ENCODE data around the gene ARNT2.
"Not testable (repeated sequence)": the region's sequence is repeated elsewhere in the genome, so short reads cannot be mapped to it uniquely, and the experiment has no call there.

ARNT2 gene

DNA sequence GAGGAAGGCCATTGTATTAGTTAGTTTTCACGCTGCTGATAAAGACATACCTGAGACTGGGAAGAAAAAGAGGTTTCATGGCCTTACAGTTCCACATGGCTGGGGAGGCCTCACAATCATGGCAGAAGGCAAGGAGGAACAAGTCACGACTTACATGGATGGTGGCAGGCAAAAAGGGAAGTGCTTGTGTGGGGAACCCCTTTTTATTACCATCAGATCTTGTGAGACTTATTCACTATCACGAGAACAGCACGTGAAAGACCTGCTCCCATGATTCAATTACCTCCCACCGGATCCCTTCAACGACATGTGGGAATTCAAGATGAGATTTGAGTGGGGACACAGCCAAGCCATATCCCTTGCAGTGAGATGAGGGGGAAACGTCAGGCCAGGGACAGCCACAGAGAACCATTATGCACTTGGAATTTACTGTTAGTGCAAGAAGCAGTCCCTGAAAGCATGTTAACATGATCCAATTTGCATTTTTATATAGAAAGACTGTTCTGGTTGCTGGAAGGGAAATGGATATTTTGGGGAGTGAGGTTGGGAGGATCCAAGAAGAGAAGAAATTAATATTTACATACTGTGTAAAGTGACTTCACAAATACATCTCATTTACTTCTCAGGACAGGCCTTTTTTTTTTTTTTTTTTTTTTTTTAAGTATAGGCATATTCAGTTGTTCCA lies 87.1 kb downstream of the ARNT2 start:
- DNase-seq (ENCODE audit: low spot score), result no peak

GRCh38 chr15:80492409-80492808 lies 88.2 kb downstream of the ARNT2 start:
- DNase-seq (ENCODE audit: low spot score), result no peak

DNA sequence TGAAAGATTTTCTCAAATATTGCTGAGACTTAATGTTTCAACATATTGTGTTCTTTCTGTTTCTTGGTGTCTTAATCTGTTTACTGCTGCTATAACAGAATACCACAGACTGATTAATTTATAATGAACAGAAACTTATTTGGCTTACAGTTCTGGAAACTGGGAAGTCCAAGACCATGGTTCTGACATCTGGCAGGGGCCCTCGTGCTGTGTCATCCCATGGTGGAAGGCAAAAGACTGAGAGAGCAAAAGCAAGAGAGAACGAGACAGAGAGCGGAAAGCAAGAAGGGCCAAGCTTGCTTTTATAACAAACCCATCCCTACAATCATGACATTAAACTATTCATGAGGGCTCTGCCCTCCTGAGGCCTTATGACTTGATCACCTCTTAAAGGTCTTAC lies 88.7 kb downstream of the ARNT2 start:
- no peak for DNase-seq (ENCODE audit: low spot score)

- no peak for DNase-seq (ENCODE audit: low spot score)
These were observed 90.2 kb downstream of the ARNT2 start for GRCh38 chr15:80494351-80494751.

- DNase-seq (ENCODE audit: low spot score), result no peak
These were observed 90.6 kb downstream of the ARNT2 start for GRCh38 chr15:80494756-80495155.

DNA sequence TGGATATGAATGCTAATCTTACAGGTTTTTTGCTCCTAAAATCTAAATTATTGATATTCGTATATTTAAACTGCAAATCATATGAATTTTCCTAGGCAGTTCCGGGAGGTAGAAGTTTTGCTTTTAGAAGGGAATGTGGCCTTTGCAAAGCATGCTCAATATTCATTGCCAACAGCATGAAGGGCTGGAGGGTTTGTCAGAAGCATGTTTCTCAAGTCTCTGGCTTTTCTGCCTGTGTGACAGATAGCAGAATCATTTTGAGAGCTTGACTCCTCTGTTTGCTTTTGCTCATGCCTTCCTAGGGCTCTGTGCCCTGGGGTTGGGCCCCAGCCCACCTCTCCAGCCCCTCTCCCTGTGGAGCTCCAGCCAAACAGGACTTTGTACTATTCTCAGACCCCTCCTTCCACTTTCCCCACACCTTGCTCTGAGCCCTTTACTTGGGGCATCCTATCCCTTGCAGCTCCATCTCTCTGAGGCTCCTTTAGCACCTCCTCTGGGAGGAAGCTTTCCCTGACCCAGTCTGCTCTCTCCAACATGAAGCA lies 91.3 kb downstream of the ARNT2 start:
- DNase-seq (ENCODE audit: low spot score), result no peak

DNA sequence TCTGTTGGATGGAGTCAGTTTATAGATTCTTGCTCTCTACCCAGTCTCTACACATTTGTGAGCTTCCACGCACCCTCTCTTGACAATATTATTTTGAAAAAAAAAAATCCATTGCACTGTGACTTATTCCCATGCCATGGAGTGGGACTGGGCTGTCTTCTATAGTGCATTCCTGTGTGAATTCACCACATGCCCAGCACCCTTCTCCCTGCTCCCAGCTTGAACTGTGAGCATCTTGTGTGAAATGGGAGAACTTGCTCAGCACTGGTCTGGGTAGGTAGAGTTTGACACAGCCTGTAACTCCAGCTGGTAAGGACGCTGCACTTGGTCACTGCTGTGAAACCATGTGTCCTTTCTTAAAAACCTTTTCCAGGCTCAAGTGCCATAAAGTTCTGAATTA lies 91.9 kb downstream of the ARNT2 start:
- DNase-seq (ENCODE audit: low spot score), result no peak

GRCh38 chr15:80497221-80497620 lies 93.0 kb downstream of the ARNT2 start:
- no peak for DNase-seq (ENCODE audit: low spot score)

DNA sequence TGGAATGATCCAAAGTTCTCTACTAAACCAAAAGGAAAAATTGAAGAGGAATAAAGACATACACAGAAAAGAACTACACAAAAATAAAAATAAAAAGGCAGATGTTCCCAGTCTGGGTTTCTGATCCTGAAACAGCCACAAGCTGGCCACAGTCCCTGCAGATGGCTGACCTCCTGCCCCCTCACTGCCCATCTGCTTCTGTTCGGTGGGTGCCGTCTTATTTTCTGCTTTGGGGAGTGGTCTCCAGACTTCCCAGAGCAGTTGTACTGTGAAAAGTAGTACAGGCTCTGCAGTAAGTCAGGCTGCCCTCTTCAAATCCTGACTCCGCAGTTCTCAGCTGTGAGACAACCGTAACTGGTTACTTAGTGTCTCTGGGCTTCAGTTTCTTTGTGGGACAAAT lies 94.5 kb downstream of the ARNT2 start:
- DNase-seq (ENCODE audit: low spot score), result no peak

DNA sequence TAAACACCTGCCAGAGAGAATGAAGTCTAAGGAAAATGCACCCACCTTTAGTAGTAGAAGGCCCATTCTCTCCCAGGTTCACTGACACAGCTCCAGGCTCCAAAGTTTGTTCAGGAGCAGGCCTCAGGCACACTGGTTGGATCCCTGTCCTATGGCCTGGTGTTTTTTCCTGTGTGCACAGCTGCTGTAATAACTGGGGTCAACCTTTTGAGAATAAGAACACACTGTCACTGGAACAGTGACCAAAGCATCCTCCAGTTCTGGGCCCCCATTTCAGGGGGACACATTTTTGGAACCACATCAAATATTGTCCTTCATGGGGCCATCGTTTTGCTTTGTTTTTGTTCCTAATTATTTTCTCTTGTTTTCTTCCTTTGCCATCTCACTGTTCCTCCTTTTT lies 95.8 kb downstream of the ARNT2 start:
- no peak for DNase-seq (ENCODE audit: low spot score)

- DNase-seq (ENCODE audit: low spot score), result no peak
These were observed 97.3 kb downstream of the ARNT2 start for GRCh38 chr15:80501476-80501875.

DNA sequence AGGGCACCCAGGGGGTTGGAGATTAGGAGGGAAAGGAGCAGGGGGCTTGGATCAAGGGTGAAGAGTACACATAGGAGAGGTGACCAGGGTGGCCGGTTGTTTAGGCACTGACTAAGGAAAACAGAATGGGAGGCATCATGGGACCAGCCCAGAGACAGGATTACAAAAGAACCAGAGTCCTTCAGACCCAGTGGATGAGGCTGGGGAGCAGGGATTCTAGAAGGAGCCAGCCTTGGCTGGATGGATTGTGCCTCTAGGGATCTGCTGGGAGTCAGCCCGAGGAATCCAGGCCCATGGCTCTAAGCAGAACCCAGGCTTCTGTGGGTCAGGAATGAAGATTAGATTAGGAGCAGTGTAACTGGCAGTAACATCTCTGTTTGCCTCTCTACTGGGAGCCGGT lies 98.6 kb downstream of the ARNT2 start:
- no peak for DNase-seq (ENCODE audit: low spot score)

DNA sequence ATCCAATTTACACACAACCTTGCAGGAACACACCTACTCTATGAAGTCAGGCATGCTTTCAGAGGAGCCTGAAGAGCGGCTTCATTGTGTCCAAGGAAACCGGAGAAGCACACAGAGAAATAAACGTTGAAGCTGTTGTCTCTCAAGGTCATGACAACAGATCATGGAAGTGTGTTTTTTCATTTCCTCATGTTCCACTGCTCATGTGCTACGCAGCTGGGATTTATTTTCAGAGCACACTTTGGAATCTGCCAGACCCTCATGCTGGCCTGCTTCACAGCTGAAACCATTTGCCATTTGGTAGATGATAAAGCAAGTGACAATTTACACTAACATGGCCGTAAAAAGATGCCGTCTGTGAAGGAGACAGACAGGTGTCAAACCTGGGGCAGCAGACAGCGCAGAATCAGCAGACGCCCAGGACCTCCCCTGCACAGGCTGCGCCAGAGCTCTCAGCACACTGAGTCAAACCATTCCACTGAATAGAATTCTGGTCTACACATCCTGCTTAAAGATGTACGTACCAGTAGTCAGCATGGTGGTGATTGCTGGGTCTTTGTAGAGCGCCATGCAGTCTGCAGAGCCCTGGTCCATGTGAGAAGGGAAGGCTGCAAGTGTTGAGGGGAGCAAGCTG lies 99.3 kb downstream of the ARNT2 start:
- no peak for DNase-seq (ENCODE audit: low spot score)

DNA sequence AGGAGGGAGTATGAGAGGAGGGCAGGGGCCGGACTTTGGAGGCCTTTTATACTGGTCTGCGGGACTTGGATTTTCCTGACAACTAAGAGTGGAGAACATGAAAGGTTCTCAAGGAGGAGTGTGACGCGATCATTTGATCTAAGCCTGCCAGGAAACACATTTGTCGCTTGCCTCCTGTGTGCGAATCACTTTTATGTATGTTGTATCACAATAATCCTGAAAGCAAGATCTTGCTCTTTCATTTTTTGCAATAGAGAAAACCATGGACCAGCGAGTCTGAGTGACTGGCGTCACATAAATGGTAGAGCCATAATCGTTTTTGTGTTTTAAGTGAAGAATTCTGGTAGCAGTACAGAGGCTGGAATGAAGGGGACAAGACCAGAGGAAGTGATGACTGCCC lies 100.7 kb downstream of the ARNT2 start:
- no peak for DNase-seq (ENCODE audit: low spot score)

GRCh38 chr15:80506286-80506893 lies 102.2 kb downstream of the ARNT2 start:
- no peak for DNase-seq (ENCODE audit: low spot score)

DNA sequence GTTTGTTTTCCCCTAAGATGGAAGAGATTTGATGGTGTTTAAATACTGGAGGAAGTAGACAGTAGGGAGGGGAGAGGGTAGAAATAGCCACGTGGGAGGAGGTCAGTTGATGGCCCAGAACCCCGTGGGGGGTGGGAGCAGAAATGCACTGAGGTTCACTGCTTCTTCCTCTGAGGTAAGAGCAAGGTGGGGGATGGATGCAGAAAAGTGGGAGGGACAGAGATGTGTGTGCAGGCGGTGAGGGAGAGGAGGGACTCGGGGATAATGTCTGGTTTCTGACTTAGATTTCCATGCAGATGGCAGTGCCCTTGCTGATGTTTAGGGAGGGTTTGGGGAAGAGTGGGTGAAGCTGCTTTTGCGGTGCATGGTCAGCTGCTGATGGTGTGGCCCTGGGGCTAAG lies 102.9 kb downstream of the ARNT2 start:
- no peak for DNase-seq (ENCODE audit: low spot score)

- DNase-seq (ENCODE audit: low spot score), result no peak
These were observed 103.6 kb downstream of the ARNT2 start for GRCh38 chr15:80507638-80508316.

DNA sequence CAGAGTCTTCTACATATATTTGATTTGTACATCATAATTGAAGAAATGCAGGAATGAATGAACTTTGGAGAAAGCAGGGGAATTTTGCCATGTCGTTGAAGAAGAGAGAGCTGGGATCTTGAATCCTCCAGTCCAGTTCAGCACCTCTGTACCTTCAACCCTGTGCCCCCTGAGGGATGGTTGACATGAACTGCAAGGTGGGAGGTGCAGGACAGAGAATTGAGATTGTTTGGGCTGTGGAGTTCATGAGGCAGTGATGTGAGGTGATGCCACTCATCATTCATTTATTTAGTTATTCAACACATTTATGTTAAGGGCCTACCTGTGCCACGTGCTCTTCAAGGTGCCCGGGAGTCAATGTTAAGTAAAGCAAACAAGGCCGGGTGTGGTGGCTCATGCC lies 104.6 kb downstream of the ARNT2 start:
- no peak for DNase-seq (ENCODE audit: low spot score)

- no peak for DNase-seq (ENCODE audit: low spot score)
These were observed 105.6 kb downstream of the ARNT2 start for GRCh38 chr15:80509800-80510199.

- DNase-seq (ENCODE audit: low spot score), result not testable (repeated sequence)
These were observed 106.8 kb downstream of the ARNT2 start for GRCh38 chr15:80510985-80511384.

GRCh38 chr15:80512726-80513660 lies 108.8 kb downstream of the ARNT2 start:
- no peak for DNase-seq (ENCODE audit: low spot score)

Data from CD4-positive, alpha-beta T cell treated with Interleukin-6 at 100 ng/mL for 8 hours (primary cell).